HepG2 (cell line): ENCODE results near the gene OR13J1. TPM values are rescaled to one million over a fixed set of nuclear protein-coding genes. Genes with fewer than 3 reads are reported as not detected.

ENCODE experiments used
- ATAC-seq: fragments of 200-7000 bp; cut with Tn5 transposase; 3 replicates; pipeline ENCODE4 v1.9.1; 2020; ENCODE audit warnings: mild to moderate bottlenecking, moderate library complexity
- BruUV-seq: library from RNA; stranded (reverse); fragments of 400-500 nt; replicated peaks from 2 replicates; lab custom pipeline; 2021; lab: Mats Ljungman, UMichigan
- CTCF ChIA-PET: fragments of 300-600 bp; formaldehyde crosslinking; extraction: SDS; loops from one replicate; lab custom pipeline; 2021; ENCODE audit warnings: low total read pairs, inconsistent platforms, low intra/inter-chr PET ratio; lab: Yijun Ruan, JAX
- POLR2A ChIA-PET: fragments of 350-600 bp; sonication (Branson Sonifier 250); formaldehyde crosslinking; loops from one replicate; lab custom pipeline; 2020; ENCODE audit warnings: antibody characterized with exemption, inconsistent platforms; lab: Yijun Ruan, JAX
- DNase-seq: peaks from one replicate; pipeline ENCODE4 v3.0.0-alpha.2; 2015; ENCODE audit warnings: low spot score
- FAIRE-seq: peaks from 3 replicates; lab custom pipeline; 2011; peaks lifted over from hg19 to GRCh38; lab: Jason Lieb, UNC
- H2AFZ ChIP-seq: one replicate; pipeline ENCODE4 v1.6.1; 2011; ENCODE audit warnings: low read length, inconsistent platforms
- H3K27ac ChIP-seq: fragments of 300-600 bp; 3 replicates; pipeline ENCODE4 v1.8.0; 2011; ENCODE audit warnings: mixed run types, mild to moderate bottlenecking, mixed read lengths, low read length, inconsistent platforms; ENCODE audit not compliant: insufficient read depth; ENCODE audit errors: extremely low read length
- H3K27me3 ChIP-seq, 2 experiments: fragments of 200-600 bp in 1 of 2; 2 replicates in 1 of 2; 3 replicates in 1 of 2; pipeline versions ENCODE4 v1.6.0 to v1.8.0; 2011; ENCODE audit warnings: low read length in 2 of 2, mild to moderate bottlenecking in 2 of 2, moderate library complexity in 2 of 2, inconsistent platforms in 1 of 2; ENCODE audit not compliant: insufficient read depth in 2 of 2, control insufficient read depth in 1 of 2
- H3K36me3 ChIP-seq, 2 experiments: fragments of 200-600 bp in 1 of 2; replicated peaks in 1 of 2; 2 replicates in 1 of 2; 3 replicates in 1 of 2; pipeline versions ENCODE4 v1.5.1 to v1.8.0; 2011; ENCODE audit warnings: low read length in 2 of 2, inconsistent platforms in 1 of 2; ENCODE audit not compliant: insufficient read depth in 2 of 2, control insufficient read depth in 1 of 2
- H3K4me1 ChIP-seq: 2 replicates; pipeline ENCODE4 v1.5.1; 2012; ENCODE audit warnings: low read length, inconsistent platforms; ENCODE audit not compliant: insufficient read depth
- H3K4me2 ChIP-seq: 2 replicates; pipeline ENCODE4 v1.6.0; 2011; ENCODE audit warnings: low read depth, low read length, inconsistent platforms
- H3K4me3 ChIP-seq, 3 experiments: fragments of 200-600 bp in 1 of 3; sonication (generic), shearing (Covaris generic) in 1 of 3; replicated peaks in 1 of 3; 2 replicates each; pipeline ENCODE4 v1.5.1; 2011 to 2016; ENCODE audit warnings: low read length in 3 of 3, inconsistent platforms in 2 of 3, low read depth in 2 of 3, mild to moderate bottlenecking in 2 of 3, control low read depth in 1 of 3, mixed read lengths in 1 of 3; ENCODE audit not compliant: insufficient read depth in 1 of 3
- H3K79me2 ChIP-seq: one replicate; pipeline ENCODE4 v1.6.1; 2011; ENCODE audit warnings: low read length, inconsistent platforms; ENCODE audit not compliant: insufficient read depth
- H3K9ac ChIP-seq: 2 replicates; pipeline ENCODE4 v1.6.0; 2011; ENCODE audit warnings: mild to moderate bottlenecking, low read depth, low read length, inconsistent platforms; ENCODE audit not compliant: insufficient read depth
- H3K9me3 ChIP-seq: 2 replicates; pipeline ENCODE4 v1.5.1; 2012; ENCODE audit warnings: mild to moderate bottlenecking, low read length
- H4K20me1 ChIP-seq: 2 replicates; pipeline ENCODE4 v1.6.0; 2011; ENCODE audit warnings: inconsistent platforms, mild to moderate bottlenecking, low read length, moderate library complexity; ENCODE audit not compliant: insufficient read depth
- CTCF ChIP-seq: sonication (generic); formaldehyde crosslinking; IDR thresholded peaks from 2 replicates; pipeline ENCODE4 v1.5.0; 2020; ENCODE audit warnings: mild to moderate bottlenecking, missing genetic modification reagents, moderate library complexity
- ELF3 ChIP-seq: IDR thresholded peaks from 2 replicates; pipeline ENCODE4 v1.6.1; 2016; ENCODE audit warnings: missing genetic modification reagents, missing compliant biosample characterization
- GATAD1 ChIP-seq: IDR thresholded peaks from 2 replicates; pipeline ENCODE4 v1.6.1; 2016; ENCODE audit warnings: missing genetic modification reagents, missing compliant biosample characterization
- NFRKB ChIP-seq: fragments of 450-650 bp; IDR thresholded peaks from 2 replicates; pipeline ENCODE4 v1.6.1; 2017
- NR2F6 ChIP-seq, 2 experiments: IDR thresholded peaks; 2 replicates each; pipeline ENCODE4 v1.6.1; 2016; ENCODE audit warnings: antibody characterized with exemption in 1 of 2, mild to moderate bottlenecking in 1 of 2
- RAD21 ChIP-seq: fragments of 450-650 bp; formaldehyde crosslinking; IDR thresholded peaks from 2 replicates; pipeline ENCODE4 v1.5.0; 2020; ENCODE audit warnings: mild to moderate bottlenecking
- SALL1 ChIP-seq: sonication (generic); formaldehyde crosslinking; IDR thresholded peaks from 2 replicates; pipeline ENCODE4 v1.8.0; 2022; ENCODE audit warnings: mild to moderate bottlenecking, missing genetic modification reagents
- SMC3 ChIP-seq: IDR thresholded peaks from 2 replicates; pipeline ENCODE4 v1.6.1; 2011; ENCODE audit warnings: low read length, improper control_type of control experiment
- STAG1 ChIP-seq: sonication (generic); formaldehyde crosslinking; IDR thresholded peaks from 2 replicates; pipeline ENCODE4 v1.4.0; 2020; ENCODE audit warnings: missing genetic modification reagents
- XRCC5 ChIP-seq: fragments of 200-400 bp; formaldehyde crosslinking; optimal IDR thresholded peaks from 2 replicates; pipeline ENCODE3; 2017; ENCODE audit warnings: mild to moderate bottlenecking, low read length
- ZNF850 ChIP-seq: sonication (generic); formaldehyde crosslinking; conservative IDR thresholded peaks from 2 replicates; pipeline ENCODE4 v1.9.0; 2021; ENCODE audit warnings: mild to moderate bottlenecking, missing genetic modification reagents
- WGBS: methylation state at CpG from one replicate; pipeline ENCODE4 v1.1.6; 2017; ENCODE audit warnings: low lambda C conversion rate; 5-methylcytosine and 5-hydroxymethylcytosine counted together
- in situ Hi-C: cut with HindIII; loops from 2 replicates; pipeline ENCODE4 v1.10.0; 2017; ENCODE audit warnings: low pct_unique_long_range_greater_than_20kb; ENCODE audit not compliant: extremely low pct_ligation_motif_present
- intact Hi-C: fragments of 100-400 bp; cut with micrococcal nuclease; formaldehyde crosslinking; loops from one replicate; pipeline ENCODE4 v1.10.0; 2022; ENCODE audit not compliant: unreplicated experiment
- polyA plus RNA-seq, 8 experiments: library from polyadenylated mRNA; depleted of rRNA in 3 of 8; stranded (reverse) in 7 of 8; unstranded in 1 of 8; fragments of >200 nt; fragmentation: Illumina TruSeq in 4 of 8; extraction: Trizol in 4 of 8; gene quantifications; 2 replicates each; pipeline versions ENCODE4 v1.2.1 to v1.2.3, GENCODE V29; 2011 to 2016; ENCODE audit warnings: low read depth in 4 of 8, missing spikeins in 1 of 8, mixed read lengths in 1 of 8; ENCODE audit not compliant: insufficient read depth in 1 of 8
- total RNA-seq, 5 experiments: library from RNA; depleted of rRNA; stranded (reverse); fragments of >200 nt; fragmentation: Illumina TruSeq; extraction: Trizol; gene quantifications; 2 replicates each; pipeline ENCODE4 v1.2.3, GENCODE V29; 2016; ENCODE audit warnings: low read depth in 1 of 5

Gene OR13J1
- total and polyA plus RNA-seq, 2 of the 13 experiments (the other 11 are each of a cell fraction or from before 2014, with no cell fraction given): not detected

DNA sequence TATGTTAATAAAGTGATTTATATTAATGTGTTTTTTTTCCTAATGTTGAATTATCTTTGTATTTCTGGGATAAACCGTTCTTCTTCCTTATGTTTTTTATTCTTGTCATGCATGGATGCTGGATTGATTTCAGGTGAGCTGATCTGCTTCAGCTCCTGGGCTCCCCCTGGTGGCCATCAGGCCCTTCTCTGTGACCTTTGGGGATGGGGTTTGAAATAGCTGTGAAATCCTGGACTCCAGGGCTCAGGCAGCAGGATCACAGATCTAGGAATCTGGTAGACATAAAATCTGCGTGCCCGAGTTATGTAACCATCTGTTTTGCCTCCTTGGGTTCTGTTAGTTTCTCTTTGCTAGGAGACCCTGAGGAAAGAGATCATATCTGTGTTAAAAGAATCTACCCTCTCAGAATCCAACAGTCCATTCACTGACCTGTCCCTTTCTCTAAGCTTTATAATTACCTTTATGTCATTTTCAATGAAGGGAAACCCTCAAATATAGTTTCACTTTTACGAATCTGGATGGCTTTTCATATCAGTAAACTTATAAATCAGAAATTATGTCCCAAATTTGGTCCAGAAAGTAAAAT lies 12.2 kb upstream of the OR13J1 start:
- DNase-seq: peak; percentile 62
- no peak overlapping the region for H3K4me2 ChIP-seq
- peak; percentile 84 for ATAC-seq
- peaks cover 9% of the 10 kb centered on the region; the same call in 1 of the 2 replicates for H3K4me1 ChIP-seq
- no peak overlapping the region for H3K9ac ChIP-seq
- BruUV-seq: no TSS peak
- peak; percentile 95 for TF ChIP-seq SMC3
- TF ChIP-seq ELF3 (CRISPR knock-in tag): no peak
- peak; percentile 64 for TF ChIP-seq NR2F6 (IDR thresholded peaks at IDR 0.05)
- peak; percentile 48; the same call in 1 of the 2 replicates for TF ChIP-seq NR2F6 (CRISPR knock-in tag; IDR thresholded peaks at IDR 0.05)
- peak; percentile 14; the same call in 1 of the 2 replicates for TF ChIP-seq SALL1
- peak; percentile 83 for TF ChIP-seq STAG1 (CRISPR knock-in tag)
- TF ChIP-seq ZNF850: no peak
- TF ChIP-seq XRCC5: peak; percentile 53
- peak; percentile 53; the same call in 1 of the 2 replicates for TF ChIP-seq RAD21 (CRISPR knock-in tag)
- TF ChIP-seq NFRKB: no peak
- TF ChIP-seq GATAD1: no peak
- TF ChIP-seq CTCF (CRISPR knock-in tag): peak; percentile 87
- in situ Hi-C loops (loop anchor here (5.0 kb wide), 2 partner anchors 55 to 95 kb away; partner anchors contain the start of genes FAM221B and TMEM8B), intact Hi-C loops (loop anchor here (1.0 to 10.0 kb wide), 3 partner anchors 56 to 238 kb away; partner anchors contain the start of gene NPR2)
- H3K27me3 ChIP-seq: no peaks in the 10 kb centered on the region
- H2AFZ ChIP-seq: no peak overlapping the region
- no peaks in the 10 kb centered on the region; the same call in 1 of the 2 replicates for H4K20me1 ChIP-seq
- H3K27ac ChIP-seq: no peak overlapping the region
- ChIA-PET CTCF (interaction anchor here (2.2 to 3.0 kb wide), 2 partner anchors 56 to 92 kb away, joined by 24 to 26 read pairs; no protein-coding TSS in a partner anchor), POLR2A (interaction anchor here (1.0 kb wide), 1 partner anchor 54 kb away, joined by 3 read pairs; the partner anchor contains the start of genes FAM221B and TMEM8B)
- H3K9me3 ChIP-seq: no peaks in the 10 kb centered on the region
- H3K79me2 ChIP-seq: no peaks in the 10 kb centered on the region
- peak; percentile 51 for FAIRE-seq
- H3K36me3 ChIP-seq: no peaks in the 10 kb centered on the region
- H3K4me3 ChIP-seq: no peak overlapping the region
- 0% methylated on average over 4 of the region's 4 CpGs for WGBS
